Endothelial cell of umbilical vein (primary cell): Measurements from ENCODE around the gene DSG1. TPM values are rescaled to one million over a fixed set of nuclear protein-coding genes. Genes with fewer than 3 reads are reported as not detected.

ENCODE experiments used
- BruUV-seq: library from RNA; stranded (reverse); fragments of 400-500 nt; replicated peaks from 2 replicates; lab custom pipeline; 2021; lab: Mats Ljungman, UMichigan
- CTCF ChIA-PET: fragments of 300-600, 350-600 bp; sonication (Branson Sonifier 250); formaldehyde crosslinking; loops from one replicate; lab custom pipeline; 2021; ENCODE audit warnings: antibody characterized with exemption, inconsistent platforms; lab: Charles Lee
- POLR2A ChIA-PET: fragments of 300-600, 350-600 bp; sonication (Branson Sonifier 250); formaldehyde crosslinking; loops from one replicate; lab custom pipeline; 2021; ENCODE audit warnings: antibody characterized with exemption, inconsistent platforms; lab: Charles Lee
- DNase-seq: peaks from one replicate; pipeline ENCODE4 v3.0.0-alpha.2; 2011; ENCODE audit warnings: low read depth, low spot score
- FAIRE-seq: peaks from 2 replicates; lab custom pipeline; 2011; peaks lifted over from hg19 to GRCh38; lab: Jason Lieb, UNC
- H2AFZ ChIP-seq: 2 replicates; pipeline ENCODE4 v1.6.0; 2012; ENCODE audit warnings: low read depth, low read length, control low read depth, inconsistent platforms
- H3K27ac ChIP-seq: 2 replicates; pipeline ENCODE4 v1.5.1; 2011; ENCODE audit warnings: low read depth, mild to moderate bottlenecking, control low read depth, low read length, moderate library complexity; ENCODE audit not compliant: insufficient read depth
- H3K27me3 ChIP-seq, 2 experiments: 2 replicates each; pipeline versions ENCODE4 v1.6.0 to v1.6.1; 2011; ENCODE audit warnings: low read length in 2 of 2, mixed read lengths in 1 of 2; ENCODE audit not compliant: control insufficient read depth in 2 of 2, insufficient read depth in 2 of 2
- H3K36me3 ChIP-seq, 2 experiments: 2 replicates in 1 of 2; 3 replicates in 1 of 2; pipeline ENCODE4 v1.5.1; 2011; ENCODE audit warnings: low read length in 2 of 2, mild to moderate bottlenecking in 1 of 2, moderate library complexity in 1 of 2; ENCODE audit not compliant: control insufficient read depth in 2 of 2, insufficient read depth in 2 of 2; ENCODE audit errors: extremely low read depth in 1 of 2
- H3K4me1 ChIP-seq: 3 replicates; pipeline ENCODE4 v1.5.1; 2011; ENCODE audit warnings: mild to moderate bottlenecking, low read length; ENCODE audit not compliant: control insufficient read depth, insufficient read depth; ENCODE audit errors: extremely low read depth
- H3K4me2 ChIP-seq: 2 replicates; pipeline ENCODE4 v1.6.1; 2011; ENCODE audit warnings: low read length, control low read depth, mixed read lengths; ENCODE audit not compliant: insufficient read depth
- H3K4me3 ChIP-seq, 3 experiments: fragments of 200-600 bp in 1 of 3; sonication (generic), shearing (Covaris generic) in 1 of 3; replicated peaks in 1 of 3; 2 replicates each; pipeline ENCODE4 v1.5.1; 2011 to 2016; ENCODE audit warnings: control low read depth in 3 of 3, low read length in 3 of 3, mild to moderate bottlenecking in 2 of 3, inconsistent platforms in 1 of 3, low read depth in 1 of 3, moderate library complexity in 1 of 3; ENCODE audit not compliant: insufficient read depth in 1 of 3
- H3K79me2 ChIP-seq: 2 replicates; pipeline ENCODE4 v1.6.0; 2012; ENCODE audit warnings: low read length, inconsistent platforms; ENCODE audit not compliant: control insufficient read depth, insufficient read depth
- H3K9ac ChIP-seq: replicated peaks from 2 replicates; pipeline ENCODE3; 2011; ENCODE audit warnings: low read length, control low read depth; ENCODE audit not compliant: insufficient read depth; ENCODE audit errors: extremely low read depth
- H3K9me1 ChIP-seq: replicated peaks from 3 replicates; pipeline ENCODE4 v1.6.0; 2011; ENCODE audit warnings: mild to moderate bottlenecking, low read length; ENCODE audit not compliant: control insufficient read depth, insufficient read depth; ENCODE audit errors: extremely low read depth
- H3K9me3 ChIP-seq: replicated peaks from 2 replicates; pipeline ENCODE4 v1.5.1; 2012; ENCODE audit warnings: low read length, inconsistent platforms; ENCODE audit not compliant: control insufficient read depth, insufficient read depth
- H4K20me1 ChIP-seq: replicated peaks from 2 replicates; pipeline ENCODE3; 2011; ENCODE audit warnings: mild to moderate bottlenecking, low read length; ENCODE audit not compliant: control insufficient read depth, insufficient read depth; ENCODE audit errors: extremely low read depth
- EZH2 ChIP-seq: IDR thresholded peaks from 2 replicates; pipeline ENCODE4 v1.6.1; 2012; ENCODE audit warnings: borderline replicate concordance, low read depth, mild to moderate bottlenecking, moderate library complexity, low read length, inconsistent platforms; ENCODE audit not compliant: severe bottlenecking
- FOS ChIP-seq: IDR thresholded peaks from 2 replicates; pipeline ENCODE4 v1.6.1; 2011; ENCODE audit warnings: mild to moderate bottlenecking, low read length, moderate library complexity, borderline replicate concordance; ENCODE audit not compliant: insufficient read depth
- GATA2 ChIP-seq: IDR thresholded peaks from 2 replicates; pipeline ENCODE4 v1.7.0; 2011; ENCODE audit warnings: low read depth, mild to moderate bottlenecking, moderate library complexity, mixed read lengths, low read length; ENCODE audit not compliant: insufficient read length, insufficient read depth
- JUN ChIP-seq: IDR thresholded peaks from 2 replicates; pipeline ENCODE4 v1.6.1; 2011; ENCODE audit warnings: borderline replicate concordance, low read depth; ENCODE audit not compliant: insufficient read length, insufficient read depth
- MYC ChIP-seq: IDR thresholded peaks from one replicate; pipeline ENCODE4 v1.6.1; 2011; ENCODE audit warnings: mild to moderate bottlenecking, low read depth, low read length
- POLR2AphosphoS5 ChIP-seq: IDR thresholded peaks from 2 replicates; pipeline ENCODE4 v1.6.1; 2012; ENCODE audit warnings: low read depth, mild to moderate bottlenecking, control low read depth, low read length, moderate library complexity; ENCODE audit not compliant: insufficient read depth
- dilution Hi-C: fragments of 300-500 bp; cut with MboI; formaldehyde crosslinking; loops from one replicate; pipeline ENCODE4 v1.15.0; 2019; ENCODE audit warnings: low sequenced_read_pairs; ENCODE audit not compliant: extremely low pct_ligation_motif_present
- intact Hi-C: fragments of 100-400 bp; cut with micrococcal nuclease; formaldehyde crosslinking; loops from one replicate; pipeline ENCODE4 v1.10.0; 2022
- polyA plus RNA-seq, 4 experiments: library from polyadenylated mRNA; depleted of rRNA in 3 of 4; stranded (reverse) in 3 of 4; unstranded in 1 of 4; fragments of >200 nt; gene quantifications; 2 replicates each; pipeline versions ENCODE4 v1.2.1 to v1.2.3, GENCODE V29; 2011 to 2012; ENCODE audit warnings: missing spikeins in 1 of 4
- total RNA-seq: library from RNA; stranded (reverse); gene quantifications from 2 replicates; pipeline ENCODE4 v1.2.3, GENCODE V29; 2021
- TF ChIP-seq, protein P1 (sequence below), 2 donors: IDR thresholded peaks; 1 replicate in 1 of 2; 2 replicates in 1 of 2; pipeline ENCODE4 v1.5.1; 2011; ENCODE audit warnings: low read length in 2 of 2, mild to moderate bottlenecking in 2 of 2, moderate library complexity in 2 of 2, control low read depth in 1 of 2, inconsistent platforms in 1 of 2, low read depth in 1 of 2; ENCODE audit not compliant: insufficient read depth in 1 of 2; ENCODE audit errors: extremely low read depth in 1 of 2
- TF ChIP-seq, protein P2 (sequence below): IDR thresholded peaks from 2 replicates; pipeline ENCODE4 v1.6.1; 2011; ENCODE audit not compliant: insufficient read depth, insufficient read length

DSG1 gene
- total and polyA plus RNA-seq, 2 donors (not counting 3 experiments of a cell fraction or from before 2014, with no cell fraction given) = not detected

GRCh38 chr18:31386741-31387140, 68.8 kb downstream of the DSG1 start:
- no peak overlapping the region for H3K4me3 ChIP-seq
- no peaks in the 10 kb centered on the region for H3K36me3 ChIP-seq
- no peaks in the 10 kb centered on the region for H3K27me3 ChIP-seq
- H3K4me2 ChIP-seq = no peak overlapping the region
- no peak overlapping the region for H3K9ac ChIP-seq
- H3K79me2 ChIP-seq = no peaks in the 10 kb centered on the region
- no TSS peak for BruUV-seq
- DNase-seq (no peak), FAIRE-seq (no peak)
- H3K9me3 ChIP-seq = no peaks in the 10 kb centered on the region
- POLR2A ChIA-PET = no interaction called here
- intact Hi-C loops (no loop called here), dilution Hi-C loops (no loop called here)
- no peaks in the 10 kb centered on the region for H4K20me1 ChIP-seq
- no peaks in the 10 kb centered on the region for H3K4me1 ChIP-seq
- no peak overlapping the region for H3K27ac ChIP-seq
- no peaks in the 10 kb centered on the region for H3K9me1 ChIP-seq
- no peak overlapping the region for H2AFZ ChIP-seq
- CTCF ChIA-PET = interaction anchor here (1.5 kb wide), 1 partner anchor 20 kb away, joined by 3 read pairs; no protein-coding TSS in a partner anchor
- TF ChIP-seq EZH2 (no peak), FOS (no peak), MYC (no peak), JUN (no peak), GATA2 (no peak), POLR2AphosphoS5 (no peak)
- TF ChIP-seq, protein P1, sequence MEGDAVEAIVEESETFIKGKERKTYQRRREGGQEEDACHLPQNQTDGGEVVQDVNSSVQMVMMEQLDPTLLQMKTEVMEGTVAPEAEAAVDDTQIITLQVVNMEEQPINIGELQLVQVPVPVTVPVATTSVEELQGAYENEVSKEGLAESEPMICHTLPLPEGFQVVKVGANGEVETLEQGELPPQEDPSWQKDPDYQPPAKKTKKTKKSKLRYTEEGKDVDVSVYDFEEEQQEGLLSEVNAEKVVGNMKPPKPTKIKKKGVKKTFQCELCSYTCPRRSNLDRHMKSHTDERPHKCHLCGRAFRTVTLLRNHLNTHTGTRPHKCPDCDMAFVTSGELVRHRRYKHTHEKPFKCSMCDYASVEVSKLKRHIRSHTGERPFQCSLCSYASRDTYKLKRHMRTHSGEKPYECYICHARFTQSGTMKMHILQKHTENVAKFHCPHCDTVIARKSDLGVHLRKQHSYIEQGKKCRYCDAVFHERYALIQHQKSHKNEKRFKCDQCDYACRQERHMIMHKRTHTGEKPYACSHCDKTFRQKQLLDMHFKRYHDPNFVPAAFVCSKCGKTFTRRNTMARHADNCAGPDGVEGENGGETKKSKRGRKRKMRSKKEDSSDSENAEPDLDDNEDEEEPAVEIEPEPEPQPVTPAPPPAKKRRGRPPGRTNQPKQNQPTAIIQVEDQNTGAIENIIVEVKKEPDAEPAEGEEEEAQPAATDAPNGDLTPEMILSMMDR (IDR thresholded peaks at IDR 0.05; ENCODE audit: extremely low read depth in 1 of 2, insufficient read depth in 1 of 2, low read depth in 1 of 2, low read length in 2 of 2) = no peak
- TF ChIP-seq, protein P2, sequence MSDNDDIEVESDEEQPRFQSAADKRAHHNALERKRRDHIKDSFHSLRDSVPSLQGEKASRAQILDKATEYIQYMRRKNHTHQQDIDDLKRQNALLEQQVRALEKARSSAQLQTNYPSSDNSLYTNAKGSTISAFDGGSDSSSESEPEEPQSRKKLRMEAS = no peak
